K562 (cell line): ENCODE results near the gene XPO1. TPM values are rescaled to one million over a fixed set of nuclear protein-coding genes. Genes with fewer than 3 reads are reported as not detected.
A peak's percentile ranks its signal among the peaks of the same experiment; 100 is the strongest.

ENCODE experiments used
- ATF7 ChIP-seq: fragments of 450-650 bp; IDR thresholded peaks from 2 replicates; pipeline ENCODE4 v1.7.1; 2014; ENCODE audit warnings: mild to moderate bottlenecking, moderate library complexity
- HDAC1 ChIP-seq, 2 experiments: fragments of 450-650 bp; IDR thresholded peaks; 2 replicates each; pipeline ENCODE4 v1.6.1; 2016 to 2017; ENCODE audit warnings: inconsistent platforms in 1 of 2, mild to moderate bottlenecking in 1 of 2, moderate library complexity in 1 of 2
- HIVEP1 ChIP-seq: fragments of 250-450 bp; sonication (Bioruptor Pico); IDR thresholded peaks from 2 replicates; pipeline ENCODE4 v1.4.0; 2020; ENCODE audit warnings: mild to moderate bottlenecking
- KDM2B ChIP-seq: fragments of 250-450 bp; sonication (Bioruptor Pico); IDR thresholded peaks from 2 replicates; pipeline ENCODE4 v1.8.0; 2021; ENCODE audit warnings: mild to moderate bottlenecking, moderate library complexity
- MAFK ChIP-seq: IDR thresholded peaks from 2 replicates; pipeline ENCODE4 v1.6.1; 2011; ENCODE audit warnings: low read length, improper control_type of control experiment
- NFATC3 ChIP-seq: fragments of 450-650 bp; IDR thresholded peaks from 2 replicates; pipeline ENCODE4 v1.6.1; 2017; ENCODE audit warnings: mild to moderate bottlenecking
- POLR2G ChIP-seq: fragments of 200-400 bp; formaldehyde crosslinking; IDR thresholded peaks from 2 replicates; pipeline ENCODE4 v1.6.1; 2017; ENCODE audit warnings: low read depth, mild to moderate bottlenecking, antibody characterized with exemption, low read length, moderate library complexity
- TBL1XR1 ChIP-seq, 2 experiments: IDR thresholded peaks; 2 replicates each; pipeline ENCODE4 v1.6.1; 2012; ENCODE audit warnings: improper control_type of control experiment in 2 of 2, low read length in 2 of 2, mild to moderate bottlenecking in 1 of 2
- ZC3H4 ChIP-seq: sonication (generic); formaldehyde crosslinking; IDR thresholded peaks from 2 replicates; pipeline ENCODE4 v1.9.0; 2021; ENCODE audit warnings: missing genetic modification reagents, borderline replicate concordance
- ZEB2 ChIP-seq: fragments of 450-650 bp; IDR thresholded peaks from 2 replicates; pipeline ENCODE4 v1.6.1; 2016
- ZNF224 ChIP-seq: sonication (generic); formaldehyde crosslinking; IDR thresholded peaks from 2 replicates; pipeline ENCODE4 v1.8.0; 2022; ENCODE audit warnings: mild to moderate bottlenecking, missing genetic modification reagents
- ZNF24 ChIP-seq: fragments of 450-650 bp; IDR thresholded peaks from 2 replicates; pipeline ENCODE4 v1.6.1; 2016
- polyA plus RNA-seq, 8 experiments: library from polyadenylated mRNA; depleted of rRNA in 4 of 8; stranded (reverse) in 5 of 8; unstranded in 3 of 8; fragments of >200 nt; fragmentation: Nextera tagmentation in 2 of 8; fragmentation: Illumina TruSeq in 1 of 8; extraction: Ambion mirVana in 2 of 8; extraction: Trizol in 1 of 8; gene quantifications; 2 replicates each; pipeline versions ENCODE4 v1.2.1 to v1.2.3, GENCODE V29; 2011 to 2014; ENCODE audit warnings: inconsistent platforms in 1 of 8, missing spikeins in 1 of 8
- total RNA-seq, 7 experiments: library from RNA; depleted of rRNA in 6 of 7; stranded (reverse); fragments of >200 nt in 6 of 7; fragmentation: Illumina TruSeq in 2 of 7; extraction: Trizol in 2 of 7; gene quantifications; 2 replicates each; pipeline versions ENCODE4 v1.2.1 to v1.2.3, GENCODE V29; 2011 to 2021; ENCODE audit warnings: low replicate concordance in 1 of 7
- TF ChIP-seq, protein P1 (sequence below): fragments of 250-450 bp; sonication (Bioruptor Pico); IDR thresholded peaks from 2 replicates; pipeline ENCODE4 v1.8.0; 2021; ENCODE audit warnings: moderate library complexity, mild to moderate bottlenecking, inconsistent platforms
- TF ChIP-seq, protein P2 (sequence below): conservative IDR thresholded peaks from 2 replicates; pipeline ENCODE4 v1.6.1; 2011; ENCODE audit warnings: low read depth, mild to moderate bottlenecking, low read length; ENCODE audit not compliant: control insufficient read depth
- TF ChIP-seq, protein P3 (sequence below): fragments of 450-650 bp; IDR thresholded peaks from 2 replicates; pipeline ENCODE4 v1.6.1; 2014; ENCODE audit warnings: low read depth, mild to moderate bottlenecking, moderate library complexity, borderline replicate concordance

The XPO1 gene
- total and polyA plus RNA-seq, 9 of the 15 experiments (the other 6 are each of a cell fraction or from before 2014, with no cell fraction given): 86.2 to 307 (median 216) TPM

DNA sequence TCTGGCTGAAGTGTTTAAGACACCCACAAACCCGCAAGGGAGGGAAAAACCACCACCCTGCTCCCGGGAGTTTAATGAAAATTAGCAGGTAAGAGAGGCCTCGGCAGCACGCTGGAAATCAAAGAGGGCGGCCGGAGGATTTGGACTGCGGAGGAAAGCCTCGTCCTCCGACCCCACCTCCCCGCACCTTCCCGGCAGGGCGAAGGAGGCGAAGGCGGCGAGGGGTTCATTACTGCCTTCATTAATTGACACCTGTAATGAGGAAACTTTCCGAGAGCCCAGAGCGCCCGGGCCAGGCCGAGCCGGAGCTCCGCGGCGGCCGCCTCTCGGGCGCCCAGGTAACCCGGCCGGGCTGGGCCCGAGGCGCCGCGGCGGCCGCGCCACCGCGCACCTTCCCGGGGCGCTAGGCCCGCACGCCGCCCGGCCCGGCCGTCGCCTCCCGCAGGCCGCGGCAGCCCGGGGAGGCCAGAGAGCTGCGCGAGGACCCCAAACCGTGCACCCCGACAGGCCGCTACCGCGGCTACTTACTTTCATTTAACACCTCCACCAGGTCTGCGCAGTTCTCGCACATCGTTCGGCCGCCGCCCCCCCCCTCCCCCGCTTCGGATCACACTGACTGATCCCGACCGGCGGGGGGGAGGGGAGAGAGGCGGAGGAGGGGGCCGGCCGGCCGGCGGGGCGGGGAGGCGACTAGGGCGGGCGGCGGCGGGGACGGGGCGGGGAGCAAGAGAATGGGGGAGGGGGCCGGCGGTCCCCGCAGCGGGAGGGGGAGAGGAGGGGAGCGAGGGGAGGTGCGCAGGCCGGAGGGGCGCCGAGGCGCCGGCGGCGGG lies 67.8 kb downstream of the XPO1 start (continued):
- TF ChIP-seq, protein P1, sequence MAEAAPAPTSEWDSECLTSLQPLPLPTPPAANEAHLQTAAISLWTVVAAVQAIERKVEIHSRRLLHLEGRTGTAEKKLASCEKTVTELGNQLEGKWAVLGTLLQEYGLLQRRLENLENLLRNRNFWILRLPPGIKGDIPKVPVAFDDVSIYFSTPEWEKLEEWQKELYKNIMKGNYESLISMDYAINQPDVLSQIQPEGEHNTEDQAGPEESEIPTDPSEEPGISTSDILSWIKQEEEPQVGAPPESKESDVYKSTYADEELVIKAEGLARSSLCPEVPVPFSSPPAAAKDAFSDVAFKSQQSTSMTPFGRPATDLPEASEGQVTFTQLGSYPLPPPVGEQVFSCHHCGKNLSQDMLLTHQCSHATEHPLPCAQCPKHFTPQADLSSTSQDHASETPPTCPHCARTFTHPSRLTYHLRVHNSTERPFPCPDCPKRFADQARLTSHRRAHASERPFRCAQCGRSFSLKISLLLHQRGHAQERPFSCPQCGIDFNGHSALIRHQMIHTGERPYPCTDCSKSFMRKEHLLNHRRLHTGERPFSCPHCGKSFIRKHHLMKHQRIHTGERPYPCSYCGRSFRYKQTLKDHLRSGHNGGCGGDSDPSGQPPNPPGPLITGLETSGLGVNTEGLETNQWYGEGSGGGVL (CRISPR knock-in tag): no peak
- TF ChIP-seq HDAC1 (IDR thresholded peaks at IDR 0.05) (no peak), ZNF224 (CRISPR knock-in tag) (no peak), ZNF24 (no peak), ATF7 (no peak), POLR2G (peak; percentile 70), ZEB2 (no peak), ZC3H4 (no peak), HIVEP1 (CRISPR knock-in tag) (no peak), TBL1XR1 (IDR thresholded peaks at IDR 0.05; ENCODE audit: low read length in 2 of 2) (0 out of 4 replicates have a peak, but pooled peaks of 1 of the 2 experiments have one; percentile 25), KDM2B (CRISPR knock-in tag) (no peak), NFATC3 (no peak), MAFK (no peak)
- TF ChIP-seq, protein P2, sequence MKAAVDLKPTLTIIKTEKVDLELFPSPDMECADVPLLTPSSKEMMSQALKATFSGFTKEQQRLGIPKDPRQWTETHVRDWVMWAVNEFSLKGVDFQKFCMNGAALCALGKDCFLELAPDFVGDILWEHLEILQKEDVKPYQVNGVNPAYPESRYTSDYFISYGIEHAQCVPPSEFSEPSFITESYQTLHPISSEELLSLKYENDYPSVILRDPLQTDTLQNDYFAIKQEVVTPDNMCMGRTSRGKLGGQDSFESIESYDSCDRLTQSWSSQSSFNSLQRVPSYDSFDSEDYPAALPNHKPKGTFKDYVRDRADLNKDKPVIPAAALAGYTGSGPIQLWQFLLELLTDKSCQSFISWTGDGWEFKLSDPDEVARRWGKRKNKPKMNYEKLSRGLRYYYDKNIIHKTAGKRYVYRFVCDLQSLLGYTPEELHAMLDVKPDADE: peak; percentile 41; the same call in 1 of the 2 replicates
- TF ChIP-seq, protein P3, sequence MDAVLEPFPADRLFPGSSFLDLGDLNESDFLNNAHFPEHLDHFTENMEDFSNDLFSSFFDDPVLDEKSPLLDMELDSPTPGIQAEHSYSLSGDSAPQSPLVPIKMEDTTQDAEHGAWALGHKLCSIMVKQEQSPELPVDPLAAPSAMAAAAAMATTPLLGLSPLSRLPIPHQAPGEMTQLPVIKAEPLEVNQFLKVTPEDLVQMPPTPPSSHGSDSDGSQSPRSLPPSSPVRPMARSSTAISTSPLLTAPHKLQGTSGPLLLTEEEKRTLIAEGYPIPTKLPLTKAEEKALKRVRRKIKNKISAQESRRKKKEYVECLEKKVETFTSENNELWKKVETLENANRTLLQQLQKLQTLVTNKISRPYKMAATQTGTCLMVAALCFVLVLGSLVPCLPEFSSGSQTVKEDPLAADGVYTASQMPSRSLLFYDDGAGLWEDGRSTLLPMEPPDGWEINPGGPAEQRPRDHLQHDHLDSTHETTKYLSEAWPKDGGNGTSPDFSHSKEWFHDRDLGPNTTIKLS: no peak
